ENCODE data around the gene LINS1. TPM values are rescaled to one million over a fixed set of nuclear protein-coding genes. Genes with fewer than 3 reads are reported as not detected.
"Not testable (repeated sequence)": the region's sequence is repeated elsewhere in the genome, so short reads cannot be mapped to it uniquely, and the experiment has no call there.

Gene LINS1
- total and polyA plus RNA-seq, 10 donors: 7.7 to 71.1 (median 28.6) TPM

GRCh38 chr15:100592898-100593297 lies 9.1 kb downstream of the LINS1 start:
- H3K36me3 ChIP-seq: peaks cover 0 to 20% (median 0%) of the 10 kb centered on the region in 6 donors
- intact Hi-C loops (cut with DNase I; ENCODE audit: low total_unique reads): no loop called here
- H3K4me1 ChIP-seq: peaks cover 8 to 53% (median 27%) of the 10 kb centered on the region in 6 donors
- WGBS, 5 donors: 84 to 89% (median 87%) methylated on average over 3 of the region's 3 CpGs
- no peaks in the 10 kb centered on the region for H3K27me3 ChIP-seq (replicated peaks in 1 of 7)
- TF ChIP-seq POLR2AphosphoS5 (IDR thresholded peaks at IDR 0.05): no peak
- TF ChIP-seq, protein P1, sequence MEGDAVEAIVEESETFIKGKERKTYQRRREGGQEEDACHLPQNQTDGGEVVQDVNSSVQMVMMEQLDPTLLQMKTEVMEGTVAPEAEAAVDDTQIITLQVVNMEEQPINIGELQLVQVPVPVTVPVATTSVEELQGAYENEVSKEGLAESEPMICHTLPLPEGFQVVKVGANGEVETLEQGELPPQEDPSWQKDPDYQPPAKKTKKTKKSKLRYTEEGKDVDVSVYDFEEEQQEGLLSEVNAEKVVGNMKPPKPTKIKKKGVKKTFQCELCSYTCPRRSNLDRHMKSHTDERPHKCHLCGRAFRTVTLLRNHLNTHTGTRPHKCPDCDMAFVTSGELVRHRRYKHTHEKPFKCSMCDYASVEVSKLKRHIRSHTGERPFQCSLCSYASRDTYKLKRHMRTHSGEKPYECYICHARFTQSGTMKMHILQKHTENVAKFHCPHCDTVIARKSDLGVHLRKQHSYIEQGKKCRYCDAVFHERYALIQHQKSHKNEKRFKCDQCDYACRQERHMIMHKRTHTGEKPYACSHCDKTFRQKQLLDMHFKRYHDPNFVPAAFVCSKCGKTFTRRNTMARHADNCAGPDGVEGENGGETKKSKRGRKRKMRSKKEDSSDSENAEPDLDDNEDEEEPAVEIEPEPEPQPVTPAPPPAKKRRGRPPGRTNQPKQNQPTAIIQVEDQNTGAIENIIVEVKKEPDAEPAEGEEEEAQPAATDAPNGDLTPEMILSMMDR (IDR thresholded peaks at IDR 0.05 in 8 of 11, conservative IDR thresholded peaks at IDR 0.05 in 3 of 11): no peak
- no peak for TF ChIP-seq POLR2A (IDR thresholded peaks at IDR 0.05)
- H3K4me3 ChIP-seq: no peak overlapping the region
- DNase-seq: no peak
- H3K9me3 ChIP-seq: peaks cover 1 to 27% (median 25%) of the 10 kb centered on the region in 8 donors
- H3K27ac ChIP-seq: no peak overlapping the region

GRCh38 chr15:100591835-100592234 lies 10.1 kb downstream of the LINS1 start:
- H3K27me3 ChIP-seq (replicated peaks in 1 of 7): no peaks in the 10 kb centered on the region
- H3K4me1 ChIP-seq: peaks cover 8 to 43% (median 17%) of the 10 kb centered on the region in 6 donors
- peaks cover 0 to 20% (median 0%) of the 10 kb centered on the region in 6 donors for H3K36me3 ChIP-seq
- H3K27ac ChIP-seq: no peak overlapping the region
- peaks cover 2 to 35% (median 32%) of the 10 kb centered on the region in 8 donors for H3K9me3 ChIP-seq
- intact Hi-C loops (cut with DNase I; ENCODE audit: low total_unique reads): no loop called here
- no peak for DNase-seq
- WGBS, 5 donors: 45 to 93% (median 69%) methylated on average over 2 of the region's 2 CpGs
- H3K4me3 ChIP-seq: no peak overlapping the region
- TF ChIP-seq POLR2AphosphoS5 (IDR thresholded peaks at IDR 0.05) (no peak), POLR2A (IDR thresholded peaks at IDR 0.05) (no peak)
- TF ChIP-seq, protein P1 (IDR thresholded peaks at IDR 0.05 in 8 of 11, conservative IDR thresholded peaks at IDR 0.05 in 3 of 11): no peak

- H3K27me3 ChIP-seq (replicated peaks in 1 of 7); H3K4me3 ChIP-seq; H3K27ac ChIP-seq; DNase-seq; intact Hi-C loops (cut with DNase I; ENCODE audit: low total_unique reads): not testable (repeated sequence)
- Histone ChIP-seq H3K36me3 (peaks cover 0 to 20% (median 0%) of the 10 kb centered on the region in 6 donors), H3K4me1 (peaks cover 6 to 36% (median 11%) of the 10 kb centered on the region in 6 donors), H3K9me3 (peaks cover 2 to 35% (median 32%) of the 10 kb centered on the region in 8 donors)
- WGBS, 5 donors: 89 to 98% (median 95%) methylated on average over 2 of the region's 2 CpGs
Measured at GRCh38 chr15:100591163-100591562, 10.8 kb downstream of the LINS1 start.

DNA sequence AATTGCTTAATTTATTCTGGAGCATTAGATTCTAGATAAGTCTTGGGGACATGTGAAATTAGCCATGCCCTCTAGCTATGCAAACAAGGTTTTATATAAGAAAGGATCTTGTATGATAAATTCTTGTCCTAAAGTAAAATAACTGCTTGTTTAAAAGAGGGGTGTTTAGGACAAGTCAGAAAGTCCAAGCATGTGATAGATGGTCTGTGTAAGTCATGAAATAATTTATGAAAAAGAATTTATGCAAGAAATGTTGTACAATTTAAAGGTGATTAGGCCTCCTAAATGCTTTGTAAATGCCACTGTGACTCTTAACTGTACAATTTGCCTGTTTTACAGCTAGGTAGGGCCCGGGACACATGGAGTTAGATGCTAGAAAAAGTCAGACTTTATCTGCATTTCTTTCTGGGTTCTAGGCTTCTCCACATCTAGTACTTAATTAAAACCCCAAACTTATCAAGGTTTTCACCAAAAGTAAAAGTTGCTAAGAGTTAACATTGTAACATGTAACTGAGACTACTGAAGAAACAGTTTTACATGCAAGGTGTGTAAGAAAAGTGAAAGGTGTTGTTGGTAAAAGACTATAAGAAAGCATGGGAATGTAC lies 13.2 kb downstream of the LINS1 start:
- H3K27ac ChIP-seq: no peak overlapping the region
- DNase-seq: no peak
- TF ChIP-seq, protein P1 (IDR thresholded peaks at IDR 0.05 in 8 of 11, conservative IDR thresholded peaks at IDR 0.05 in 3 of 11): no peak
- no peak for TF ChIP-seq POLR2A (IDR thresholded peaks at IDR 0.05)
- no peak for TF ChIP-seq POLR2AphosphoS5 (IDR thresholded peaks at IDR 0.05)
- peaks cover 0 to 17% (median 0%) of the 10 kb centered on the region in 6 donors for H3K4me1 ChIP-seq
- H3K36me3 ChIP-seq: peaks cover 0 to 27% (median 0%) of the 10 kb centered on the region in 6 donors
- no peak overlapping the region for H3K4me3 ChIP-seq
- intact Hi-C loops (cut with DNase I; ENCODE audit: low total_unique reads): loop anchor here (10.0 kb wide), 1 partner anchor 654 kb away; no protein-coding TSS in a partner anchor
- peaks cover 2 to 35% (median 32%) of the 10 kb centered on the region in 8 donors for H3K9me3 ChIP-seq
- no peaks in the 10 kb centered on the region for H3K27me3 ChIP-seq (replicated peaks in 1 of 7)
- 53 to 97% (median 90%) methylated on average over 1 of the region's 1 CpG for WGBS, 5 donors

Data from spleen (tissue), 11 donors.